ENCODE data around the gene DNAH2.

DNAH2 gene

DNA sequence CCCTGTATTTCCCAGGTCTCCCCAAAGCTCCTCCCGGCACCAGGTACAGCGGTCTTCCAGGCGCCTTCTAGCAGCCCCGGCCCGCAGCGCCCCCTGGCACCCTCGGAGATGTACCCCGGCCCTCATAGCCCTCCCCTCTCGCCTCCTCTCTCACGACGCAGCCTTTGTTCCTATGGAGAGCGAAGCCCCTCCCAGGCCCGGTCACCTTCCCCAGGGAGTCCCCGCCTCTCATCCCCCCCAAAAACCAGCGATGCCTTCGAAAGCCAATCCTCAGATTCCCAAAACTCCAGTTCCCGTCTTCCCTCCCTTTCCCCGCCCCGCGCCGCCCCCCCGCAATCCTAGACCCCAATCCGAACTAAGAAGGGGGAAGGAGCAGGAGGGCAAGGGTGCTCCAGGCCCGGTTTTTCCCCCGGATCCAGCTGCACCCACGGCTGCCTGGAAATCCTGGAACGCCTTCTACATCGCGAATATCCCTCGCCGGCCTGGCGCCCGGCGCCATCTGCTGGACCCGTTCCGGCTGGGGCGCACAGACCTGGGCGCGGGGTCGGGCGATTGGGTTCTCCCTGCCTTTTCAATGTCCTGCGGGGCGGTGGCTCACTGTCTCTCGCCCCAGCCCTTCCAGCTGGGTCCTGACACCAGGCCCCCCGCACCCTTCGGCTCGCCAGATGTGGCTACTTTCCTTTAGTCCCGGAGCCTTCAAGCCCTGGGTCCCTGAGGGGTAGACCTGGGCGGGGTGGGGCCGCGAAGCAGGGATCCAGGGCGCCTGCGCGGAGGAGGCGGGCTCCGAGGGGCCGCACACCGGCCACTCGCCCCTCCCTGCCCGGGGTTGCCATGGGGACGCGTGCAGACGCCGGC lies at the start of gene DNAH2:
Gene DNAH2 (plus strand): TSS at position 844 of the 855 bp plus-strand sequence. CDS start 1,991 bp downstream, outside the sequence.
- peak; percentile 60 for DNase-seq (ENCODE audit: low spot score)

- DNase-seq (ENCODE audit: low spot score) = no peak
Observed at GRCh38 chr17:7668482-7668881, 49.1 kb upstream of the DNAH2 start.

DNA sequence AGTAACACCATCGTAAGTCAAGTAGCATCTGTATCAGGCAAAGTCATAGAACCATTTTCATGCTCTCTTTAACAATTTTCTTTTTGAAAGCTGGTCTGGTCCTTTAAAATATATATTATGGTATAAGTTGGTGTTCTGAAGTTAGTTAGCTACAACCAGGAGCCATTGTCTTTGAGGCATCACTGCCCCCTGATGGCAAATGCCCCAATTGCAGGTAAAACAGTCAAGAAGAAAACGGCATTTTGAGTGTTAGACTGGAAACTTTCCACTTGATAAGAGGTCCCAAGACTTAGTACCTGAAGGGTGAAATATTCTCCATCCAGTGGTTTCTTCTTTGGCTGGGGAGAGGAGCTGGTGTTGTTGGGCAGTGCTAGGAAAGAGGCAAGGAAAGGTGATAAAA lies 44.3 kb upstream of the DNAH2 start:
- peak; percentile 45 for DNase-seq (ENCODE audit: low spot score)

GRCh38 chr17:7674934-7675333 lies 42.6 kb upstream of the DNAH2 start:
- DNase-seq (ENCODE audit: low spot score) = no peak

DNA sequence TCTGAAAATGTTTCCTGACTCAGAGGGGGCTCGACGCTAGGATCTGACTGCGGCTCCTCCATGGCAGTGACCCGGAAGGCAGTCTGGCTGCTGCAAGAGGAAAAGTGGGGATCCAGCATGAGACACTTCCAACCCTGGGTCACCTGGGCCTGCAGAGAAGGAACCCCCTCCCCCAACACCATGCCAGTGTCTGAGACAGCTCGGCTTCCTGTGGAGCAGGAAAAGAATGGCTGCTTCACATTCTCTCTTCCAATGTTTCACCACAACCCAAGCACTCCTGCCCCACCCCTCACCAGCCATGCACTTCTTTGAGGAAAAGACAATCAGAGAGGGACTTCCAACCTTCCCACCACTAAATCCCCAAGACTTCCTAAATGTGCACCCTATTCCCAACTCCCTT lies 41.0 kb upstream of the DNAH2 start:
- DNase-seq (ENCODE audit: low spot score) = no peak

GRCh38 chr17:7677388-7678067 lies 40.0 kb upstream of the DNAH2 start:
- DNase-seq (ENCODE audit: low spot score) = no peak

GRCh38 chr17:7684851-7685532 lies 32.6 kb upstream of the DNAH2 start:
- DNase-seq (ENCODE audit: low spot score) = no peak

DNA sequence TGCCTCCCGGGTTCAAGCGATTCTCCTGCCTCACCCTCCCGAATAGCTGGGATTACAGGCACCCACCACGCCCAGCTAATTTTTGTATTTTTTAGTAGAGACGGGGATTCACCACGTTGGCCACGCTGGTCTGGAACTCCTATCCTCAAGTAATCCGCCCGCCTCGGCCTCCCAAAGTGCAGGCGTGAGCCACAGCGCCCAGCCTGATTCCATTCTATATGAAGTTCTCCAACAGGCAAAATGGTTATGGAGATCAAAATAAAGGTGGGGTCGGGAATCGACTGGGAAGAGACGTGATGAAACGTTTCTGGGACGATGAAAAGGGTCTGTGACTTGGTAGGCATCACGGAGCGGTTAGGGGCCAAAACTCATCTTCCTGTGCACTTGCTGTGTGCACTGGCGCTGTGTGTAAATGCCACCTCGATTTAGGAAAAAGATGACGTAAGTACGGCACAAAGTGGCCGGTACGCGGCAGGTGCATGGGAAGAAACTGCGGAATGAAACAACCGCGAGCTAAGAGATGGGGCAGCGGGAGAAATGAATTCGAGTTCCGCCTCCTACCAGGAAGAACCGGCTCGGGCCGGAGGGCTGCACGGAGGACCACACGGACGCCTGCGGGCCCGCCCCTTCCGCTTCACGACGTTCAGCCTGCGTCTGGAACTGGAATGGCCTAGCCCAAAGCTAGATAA lies 31.9 kb upstream of the DNAH2 start:
- peak; percentile 89 for DNase-seq (ENCODE audit: low spot score)

DNA sequence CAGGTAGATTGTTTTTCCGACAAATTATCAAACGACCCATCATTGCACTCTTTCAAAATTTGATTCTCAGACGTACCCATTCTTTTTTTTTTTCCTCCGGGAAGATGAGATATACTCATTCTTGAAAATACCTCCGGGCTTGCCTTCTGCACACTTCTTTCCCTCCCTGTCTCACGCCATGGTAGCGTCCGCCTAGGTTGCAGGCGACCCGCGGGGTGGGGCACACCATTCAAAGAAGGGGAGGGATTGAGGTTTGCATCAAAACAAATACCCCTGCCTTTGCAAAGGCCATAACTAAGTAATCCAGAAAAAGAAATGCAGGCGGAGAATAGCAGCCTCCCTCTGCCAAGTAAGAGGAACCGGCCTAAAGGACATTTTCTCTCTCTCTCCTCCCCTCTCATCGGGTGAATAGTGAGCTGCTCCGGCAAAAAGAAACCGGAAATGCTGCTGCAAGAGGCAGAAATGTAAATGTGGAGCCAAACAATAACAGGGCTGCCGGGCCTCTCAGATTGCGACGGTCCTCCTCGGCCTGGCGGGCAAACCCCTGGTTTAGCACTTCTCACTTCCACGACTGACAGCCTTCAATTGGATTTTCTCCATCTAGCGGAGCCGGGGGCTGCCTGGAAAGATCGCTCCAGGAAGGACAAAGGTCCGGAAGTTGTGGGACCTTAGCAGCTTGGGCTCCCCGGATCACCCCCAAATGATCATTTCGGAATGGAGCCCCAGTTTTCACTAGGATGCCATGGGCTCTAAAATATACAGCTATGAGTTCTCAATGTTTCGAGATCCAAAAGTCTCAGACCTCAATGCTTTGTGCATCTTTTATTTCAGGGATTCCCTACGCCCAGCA lies 31.1 kb upstream of the DNAH2 start:
- DNase-seq (ENCODE audit: low spot score) = peak; percentile 77

- peak; percentile 86 for DNase-seq (ENCODE audit: low spot score)
Observed at GRCh38 chr17:7687072-7687907, 30.3 kb upstream of the DNAH2 start, which contains the start of gene TP53. TSS of gene TP53 (minus strand) at chr17:7687490. CDS start at chr17:7676594, 10,896 bp downstream.

DNA sequence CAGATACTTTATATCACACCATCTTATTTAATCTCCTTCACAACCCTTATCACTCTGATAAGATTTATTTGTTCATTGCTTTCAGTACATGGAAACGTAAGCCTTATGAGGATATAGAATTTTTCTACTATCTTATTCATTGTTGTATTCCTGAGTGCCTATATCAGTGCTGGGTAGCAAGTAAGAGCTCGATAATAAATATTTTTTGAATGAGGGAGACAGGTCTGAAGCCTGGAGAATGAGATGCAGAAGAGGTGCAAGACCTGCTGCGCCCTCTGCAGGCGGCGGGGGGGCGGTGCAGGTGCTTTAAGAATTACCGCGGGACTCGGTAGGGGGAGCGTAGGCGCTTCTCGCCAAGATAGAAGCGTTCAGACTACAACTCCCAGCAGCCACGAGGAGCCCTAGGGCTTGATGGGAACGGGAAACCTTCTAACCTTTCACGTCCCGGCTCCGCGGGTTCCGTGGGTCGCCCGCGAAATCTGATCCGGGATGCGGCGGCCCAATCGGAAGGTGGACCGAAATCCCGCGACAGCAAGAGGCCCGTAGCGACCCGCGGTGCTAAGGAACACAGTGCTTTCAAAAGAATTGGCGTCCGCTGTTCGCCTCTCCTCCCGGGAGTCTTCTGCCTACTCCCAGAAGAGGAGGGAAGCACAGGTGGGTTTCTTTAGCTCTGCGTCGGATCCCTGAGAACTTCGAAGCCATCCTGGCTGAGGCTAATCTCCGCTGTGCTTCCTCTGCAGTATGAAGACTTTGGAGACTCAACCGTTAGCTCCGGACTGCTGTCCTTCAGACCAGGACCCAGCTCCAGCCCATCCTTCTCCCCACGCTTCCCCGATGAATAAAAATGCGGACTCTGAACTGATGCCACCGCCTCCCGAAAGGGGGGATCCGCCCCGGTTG lies 29.4 kb upstream of the DNAH2 start, which contains the start of gene WRAP53:
Gene WRAP53 (plus strand): TSS at position 570 of the 900 bp plus-strand sequence. CDS start 172 bp downstream, at position 742.
- DNase-seq (ENCODE audit: low spot score) = peak; percentile 94

DNA sequence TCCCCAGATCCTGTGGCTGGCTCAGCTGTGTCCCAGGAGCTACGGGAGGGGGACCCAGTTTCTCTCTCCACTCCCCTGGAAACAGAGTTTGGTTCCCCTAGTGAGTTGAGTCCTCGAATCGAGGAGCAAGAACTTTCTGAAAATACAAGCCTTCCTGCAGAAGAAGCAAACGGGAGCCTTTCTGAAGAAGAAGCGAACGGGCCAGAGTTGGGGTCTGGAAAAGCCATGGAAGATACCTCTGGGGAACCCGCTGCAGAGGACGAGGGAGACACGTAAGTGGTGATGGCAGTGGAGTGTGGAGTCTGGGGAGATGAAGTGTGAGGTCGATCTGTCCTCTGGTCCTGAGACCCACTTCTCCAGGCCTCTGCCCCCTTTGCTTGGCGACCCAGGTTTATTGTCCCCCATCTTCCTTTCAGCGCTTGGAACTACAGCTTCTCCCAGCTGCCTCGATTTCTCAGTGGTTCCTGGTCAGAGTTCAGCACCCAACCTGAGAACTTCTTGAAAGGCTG lies 28.7 kb upstream of the DNAH2 start:
- DNase-seq (ENCODE audit: low spot score) = no peak

- DNase-seq (ENCODE audit: low spot score) = no peak
Observed at GRCh38 chr17:7695586-7695985, 22.0 kb upstream of the DNAH2 start.

GRCh38 chr17:7697828-7698588 lies 19.5 kb upstream of the DNAH2 start:
- DNase-seq (ENCODE audit: low spot score) = no peak

- no peak for DNase-seq (ENCODE audit: low spot score)
Observed at GRCh38 chr17:7700510-7700909, 17.0 kb upstream of the DNAH2 start.

DNA sequence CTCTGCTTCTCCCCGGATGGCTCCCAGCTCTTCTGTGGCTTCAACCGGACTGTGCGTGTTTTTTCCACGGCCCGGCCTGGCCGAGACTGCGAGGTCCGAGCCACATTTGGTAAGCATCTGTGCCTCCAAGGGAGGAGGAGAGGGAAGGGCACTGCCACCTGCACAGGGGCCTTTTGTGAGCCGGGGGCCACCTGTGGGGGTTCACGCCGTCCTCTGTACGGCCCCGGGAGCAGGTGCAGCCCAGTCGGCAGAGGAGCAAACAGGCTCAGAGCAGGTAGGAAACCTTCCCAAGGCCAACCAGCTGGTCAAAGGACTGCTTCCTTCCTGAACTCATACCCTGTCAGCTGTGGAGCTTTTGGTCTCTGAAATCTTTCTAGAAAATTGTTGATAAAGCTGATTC lies 15.9 kb upstream of the DNAH2 start:
- no peak for DNase-seq (ENCODE audit: low spot score)

- no peak for DNase-seq (ENCODE audit: low spot score)
Observed at GRCh38 chr17:7702776-7703175, 14.8 kb upstream of the DNAH2 start.

Measured in germinal center (tissue), 1 donor.